ENCODE results near the gene STMN1. TPM values are rescaled to one million over a fixed set of nuclear protein-coding genes. Genes with fewer than 3 reads are reported as not detected.

The STMN1 gene
- total RNA-seq, 1 donor from 2014 or later: 1,181 TPM

DNA sequence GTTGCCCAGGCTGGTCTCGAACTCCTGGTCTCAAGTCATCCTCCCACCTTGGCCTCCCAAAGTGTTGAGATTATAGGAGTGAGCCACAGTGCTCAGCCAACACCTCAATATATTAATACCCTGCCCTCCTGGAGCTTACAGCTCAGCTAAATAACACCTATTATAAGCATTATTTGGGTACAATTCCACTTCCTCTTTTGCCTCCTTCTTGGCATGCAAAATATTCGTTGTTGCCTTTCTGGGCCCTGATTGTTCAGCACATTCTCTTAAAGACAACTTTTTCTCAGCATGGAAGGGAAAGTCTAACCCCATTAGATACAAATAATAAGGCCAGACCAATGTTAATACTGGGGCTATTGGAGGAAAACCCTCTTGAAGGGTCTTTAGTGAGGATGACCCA lies 33.5 kb downstream of the STMN1 start:
- DNase-seq (ENCODE audit: low spot score in 2 of 2) (no peak), FAIRE-seq (no peak)

DNA sequence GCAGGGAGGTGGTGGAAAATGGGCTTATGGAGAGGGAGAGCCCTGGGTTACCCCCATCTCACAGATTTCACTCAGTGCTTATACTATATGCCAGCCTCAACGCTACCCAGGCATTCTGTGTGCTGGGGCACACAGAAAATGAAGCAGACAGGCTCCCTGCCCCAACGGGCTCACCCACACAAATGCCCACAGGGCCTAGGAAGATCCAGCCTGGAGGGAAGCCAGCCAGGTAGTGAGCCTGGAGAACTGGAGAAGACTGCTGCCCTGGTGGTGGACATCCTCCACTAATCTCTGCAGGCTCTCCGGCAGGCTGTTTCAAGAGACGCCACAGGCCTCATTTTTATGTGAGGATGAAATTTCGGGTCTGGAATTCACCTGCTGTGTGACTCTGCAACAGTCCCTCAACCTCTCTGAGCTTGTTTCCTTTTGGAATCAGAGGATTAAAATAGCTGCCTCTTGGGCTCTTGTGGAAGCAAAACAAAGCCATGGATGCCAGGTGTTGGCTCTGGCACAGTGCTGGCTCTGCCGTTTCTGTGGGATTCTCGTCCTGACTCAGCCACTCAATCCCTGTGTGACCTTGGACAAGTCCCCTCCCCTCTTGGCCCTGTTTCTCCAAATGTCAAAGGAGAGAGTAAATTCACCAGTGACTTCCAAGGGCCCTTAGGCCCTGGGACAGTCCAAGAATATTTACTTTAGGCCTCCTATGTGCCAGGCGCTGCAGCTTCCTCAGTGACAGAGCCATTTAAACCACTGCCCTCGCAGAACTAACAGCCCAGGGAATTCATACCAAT lies 34.3 kb downstream of the STMN1 start:
- no peak for DNase-seq (ENCODE audit: low spot score in 2 of 2)
- no peak for FAIRE-seq

DNA sequence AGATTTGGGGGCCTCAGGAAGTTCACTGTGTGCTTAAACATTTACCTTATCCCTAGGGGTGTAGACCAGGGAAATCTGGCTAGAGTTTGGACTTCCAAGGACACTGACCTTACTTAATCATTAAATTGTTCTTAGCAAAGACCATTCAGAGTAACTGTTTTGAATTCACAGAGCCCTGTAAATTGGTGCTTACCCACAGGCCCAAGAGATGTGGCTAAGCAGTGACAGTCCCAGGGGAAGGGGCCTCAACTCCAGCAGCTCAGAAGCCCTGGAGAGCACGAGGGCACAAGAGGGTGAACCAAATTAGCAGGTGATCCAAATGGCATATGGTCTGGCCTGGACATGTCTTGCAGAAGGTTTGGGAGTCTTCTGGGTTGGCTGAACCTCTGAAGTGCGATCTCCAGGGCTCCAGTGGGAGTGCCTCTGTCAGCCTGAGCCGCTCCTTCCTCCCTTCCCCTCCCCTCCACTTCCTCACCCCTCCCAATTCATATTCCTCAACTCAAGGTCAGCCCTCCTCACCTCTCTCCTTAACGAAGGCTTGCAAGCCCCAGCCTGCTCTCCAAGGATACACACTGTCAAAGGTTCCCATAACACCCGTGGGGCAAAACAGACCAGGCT lies 35.0 kb downstream of the STMN1 start:
- no peak for FAIRE-seq

DNA sequence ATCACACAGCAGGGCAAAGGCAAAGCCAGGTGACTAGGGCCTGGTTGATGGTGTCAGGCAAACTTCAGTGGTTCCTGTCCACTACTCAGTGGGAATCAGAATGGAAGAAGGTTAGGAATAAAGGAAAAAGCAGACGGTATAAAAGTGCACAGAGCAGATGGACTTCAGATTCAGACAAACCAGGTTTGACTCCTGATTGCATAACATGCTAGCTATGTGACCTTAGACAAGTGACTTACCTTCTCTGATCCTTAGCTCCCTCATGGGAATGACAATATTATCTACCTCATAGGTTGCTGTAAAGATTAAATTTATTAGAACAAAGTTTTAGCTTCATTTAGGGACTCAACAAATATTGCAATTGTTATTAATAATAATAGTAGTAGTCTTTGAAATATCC lies 35.6 kb downstream of the STMN1 start:
- DNase-seq (ENCODE audit: low spot score in 2 of 2) (no peak), FAIRE-seq (no peak)

More for the DNA sequence above, 35.0 kb downstream of the STMN1 start:
- no peak for DNase-seq (ENCODE audit: low spot score in 2 of 2)

DNA sequence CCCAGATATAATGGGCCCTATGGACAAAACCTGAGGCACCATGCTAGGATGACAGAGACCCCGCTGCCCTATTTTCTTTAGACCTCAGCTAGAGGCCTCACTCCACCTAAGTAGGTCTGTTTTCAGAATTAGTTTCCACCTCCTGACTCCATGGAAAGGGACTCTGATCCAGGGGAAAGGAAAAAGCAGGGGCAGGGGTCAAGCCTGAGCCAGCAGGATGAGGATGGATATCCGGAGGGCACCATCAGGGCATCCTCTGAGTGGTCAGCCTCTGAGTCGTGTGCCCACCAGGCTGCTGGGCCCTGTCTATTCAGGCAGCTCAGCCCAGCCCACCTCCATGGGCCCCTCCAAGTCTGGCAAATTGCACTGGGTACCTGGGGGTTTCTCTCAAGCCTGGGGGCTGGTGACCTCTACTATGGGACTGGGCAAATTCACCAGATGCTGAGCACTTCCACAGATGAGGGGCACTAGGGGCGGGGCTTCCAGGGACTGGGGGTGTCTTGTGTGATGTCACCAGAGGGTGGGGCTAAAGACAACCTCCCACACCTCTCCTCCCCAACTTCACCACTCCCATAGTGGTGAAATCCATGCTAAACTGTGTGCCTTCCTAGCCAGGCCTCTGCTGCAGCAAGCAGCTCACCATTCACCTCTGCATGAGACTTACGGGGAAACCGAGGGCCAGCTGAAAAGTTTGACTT lies 36.2 kb downstream of the STMN1 start:
- DNase-seq (ENCODE audit: low spot score in 2 of 2) (no peak), FAIRE-seq (no peak)

DNA sequence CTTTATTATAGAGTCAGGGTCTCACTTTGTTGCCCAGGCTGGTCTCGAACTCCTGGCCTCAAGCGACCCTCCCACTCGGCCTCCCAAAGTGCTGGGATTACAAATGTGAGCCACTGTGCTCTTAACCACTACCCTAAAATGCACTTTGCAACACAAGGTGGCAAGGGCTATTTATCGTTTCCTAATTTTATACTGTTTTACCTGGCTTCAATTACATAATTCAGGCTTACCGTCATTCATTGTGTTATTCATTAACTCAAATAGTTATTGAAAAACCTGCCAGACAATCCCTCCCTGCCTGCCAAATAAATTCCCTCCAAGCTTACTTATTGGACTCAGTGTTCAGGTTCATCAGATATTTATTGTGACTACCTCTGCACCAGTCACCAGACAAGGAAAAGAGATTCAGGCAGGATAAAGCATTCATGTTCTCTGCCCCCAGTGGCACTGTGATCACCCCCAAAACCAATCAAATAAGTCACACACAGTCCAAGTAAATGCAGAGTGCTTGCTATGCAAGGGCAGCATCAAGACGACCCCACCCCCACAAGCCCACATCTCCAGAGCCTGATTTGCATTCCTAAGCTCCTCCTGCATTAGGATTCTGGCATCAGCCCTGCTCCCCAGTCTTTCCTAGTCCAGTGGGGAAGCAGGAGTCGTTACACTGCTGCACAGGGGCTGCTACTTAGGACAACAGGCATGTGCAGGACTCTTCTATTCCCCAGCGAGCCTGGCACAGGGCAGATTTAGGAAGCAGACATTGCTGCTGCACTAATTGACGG lies 38.8 kb downstream of the STMN1 start:
- no peak for FAIRE-seq
- DNase-seq (ENCODE audit: low spot score in 2 of 2): no peak

DNA sequence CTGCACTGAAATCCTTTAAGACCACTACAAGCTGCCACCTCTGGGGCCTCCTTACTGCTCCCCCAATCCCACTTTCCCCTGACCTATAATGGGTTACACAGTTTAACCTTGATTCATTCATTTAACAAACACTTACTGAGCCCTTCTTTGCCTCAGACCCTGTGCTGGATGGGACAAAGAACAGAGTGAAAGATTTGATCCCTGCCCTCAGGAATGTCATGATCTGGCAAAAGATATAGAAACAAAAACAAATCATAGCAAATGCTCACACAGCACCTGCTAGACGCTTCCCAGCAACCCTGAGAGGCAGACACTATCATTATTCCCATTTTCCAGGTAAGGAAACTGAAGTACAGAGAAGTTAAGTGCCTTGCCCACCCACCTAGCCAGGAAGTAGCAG lies 39.9 kb downstream of the STMN1 start:
- FAIRE-seq (no peak), DNase-seq (ENCODE audit: low spot score in 2 of 2) (no peak)

DNA sequence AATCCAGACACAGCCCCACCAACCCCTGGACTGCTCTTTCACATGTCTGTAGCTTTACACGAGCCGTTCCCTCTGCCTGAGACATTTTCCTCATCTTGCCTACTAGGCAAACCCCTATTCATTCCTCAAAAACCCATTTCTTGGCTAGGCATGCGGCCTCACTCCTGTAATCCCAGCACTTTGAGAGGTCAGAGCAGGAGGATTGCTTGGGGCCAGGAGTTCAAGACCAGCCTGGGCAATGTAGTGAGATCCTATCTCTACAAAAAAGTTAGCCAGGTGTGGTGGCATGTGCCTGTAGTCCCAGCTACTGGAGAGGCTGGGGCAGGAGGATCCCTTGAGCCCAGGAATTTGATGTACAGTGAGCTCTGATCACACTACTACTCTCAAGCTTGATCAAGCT lies 41.8 kb downstream of the STMN1 start:
- FAIRE-seq: no peak
- DNase-seq (ENCODE audit: low spot score in 2 of 2): no peak

DNA sequence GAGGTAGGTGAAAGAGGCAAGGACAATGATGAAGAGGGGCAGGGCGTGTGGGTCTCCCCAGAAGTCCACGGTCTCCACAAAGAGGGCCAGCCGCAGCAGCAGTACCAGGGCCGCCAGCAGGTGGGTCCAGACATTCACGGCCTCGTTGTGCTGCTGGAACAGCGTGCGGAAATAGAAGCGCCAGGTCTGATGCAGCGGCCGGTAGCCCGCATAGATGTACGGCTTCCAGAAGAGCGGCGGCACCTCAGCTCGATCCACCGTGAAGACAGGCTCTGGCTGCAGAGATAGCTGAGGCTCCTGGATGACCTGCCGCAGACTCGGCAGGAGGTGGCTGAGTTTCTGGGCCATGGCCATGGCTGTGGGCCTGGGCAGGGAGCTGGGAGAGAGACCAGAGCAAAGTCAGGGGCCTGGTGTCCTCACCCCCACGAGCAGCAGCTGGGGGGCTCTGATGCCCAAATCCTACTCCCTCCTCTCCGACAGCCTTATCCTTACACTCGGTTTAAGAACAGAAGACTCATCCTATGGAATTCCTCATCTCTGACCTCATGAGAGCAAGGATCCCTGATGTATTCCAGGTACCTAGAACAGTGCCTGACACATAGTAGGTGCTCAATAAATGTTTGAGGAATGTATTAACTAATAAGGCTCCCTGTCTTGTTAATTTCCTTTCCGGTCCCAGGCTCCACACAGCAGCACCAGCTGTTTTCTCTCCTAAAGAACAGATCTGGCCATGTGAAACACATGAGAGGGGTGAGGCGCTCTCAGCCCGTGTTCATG lies 42.5 kb downstream of the STMN1 start:
- no peak for FAIRE-seq
- no peak for DNase-seq (ENCODE audit: low spot score in 2 of 2)

DNA sequence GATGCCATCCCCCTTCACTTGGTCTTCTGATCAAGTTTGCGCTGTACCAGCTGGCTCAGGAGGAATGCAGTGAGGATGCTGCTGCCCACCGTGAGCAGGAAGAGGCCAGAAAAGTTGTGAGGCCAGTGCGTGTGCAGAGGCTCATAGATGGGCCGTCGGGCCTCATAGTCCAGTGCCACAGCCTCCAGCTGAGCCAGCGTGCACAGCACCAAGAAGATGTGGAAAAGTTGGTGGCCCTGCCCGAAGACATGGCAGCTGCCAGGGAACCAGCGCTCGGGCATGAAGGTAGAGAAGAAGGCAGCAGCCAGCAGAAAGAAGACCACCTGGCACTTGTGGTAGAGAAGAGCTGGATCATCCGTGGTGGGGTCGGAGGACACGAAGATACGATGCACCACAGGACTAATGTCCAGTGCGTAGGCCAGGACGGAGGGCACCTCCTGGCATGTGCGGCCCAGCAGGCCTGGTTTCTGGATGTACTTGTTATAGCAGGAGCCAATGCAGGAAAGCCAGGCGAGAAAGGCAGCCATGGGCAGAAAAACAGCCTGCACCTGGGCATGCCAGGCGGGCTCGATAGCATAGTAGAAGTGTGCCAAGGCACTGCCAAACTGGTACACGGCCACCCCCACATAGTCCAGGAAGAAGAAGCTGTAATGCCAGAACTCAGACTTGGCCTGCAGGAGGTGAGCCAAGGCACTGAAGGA lies 43.3 kb downstream of the STMN1 start:
- FAIRE-seq (no peak), DNase-seq (ENCODE audit: low spot score in 2 of 2) (no peak)

DNA sequence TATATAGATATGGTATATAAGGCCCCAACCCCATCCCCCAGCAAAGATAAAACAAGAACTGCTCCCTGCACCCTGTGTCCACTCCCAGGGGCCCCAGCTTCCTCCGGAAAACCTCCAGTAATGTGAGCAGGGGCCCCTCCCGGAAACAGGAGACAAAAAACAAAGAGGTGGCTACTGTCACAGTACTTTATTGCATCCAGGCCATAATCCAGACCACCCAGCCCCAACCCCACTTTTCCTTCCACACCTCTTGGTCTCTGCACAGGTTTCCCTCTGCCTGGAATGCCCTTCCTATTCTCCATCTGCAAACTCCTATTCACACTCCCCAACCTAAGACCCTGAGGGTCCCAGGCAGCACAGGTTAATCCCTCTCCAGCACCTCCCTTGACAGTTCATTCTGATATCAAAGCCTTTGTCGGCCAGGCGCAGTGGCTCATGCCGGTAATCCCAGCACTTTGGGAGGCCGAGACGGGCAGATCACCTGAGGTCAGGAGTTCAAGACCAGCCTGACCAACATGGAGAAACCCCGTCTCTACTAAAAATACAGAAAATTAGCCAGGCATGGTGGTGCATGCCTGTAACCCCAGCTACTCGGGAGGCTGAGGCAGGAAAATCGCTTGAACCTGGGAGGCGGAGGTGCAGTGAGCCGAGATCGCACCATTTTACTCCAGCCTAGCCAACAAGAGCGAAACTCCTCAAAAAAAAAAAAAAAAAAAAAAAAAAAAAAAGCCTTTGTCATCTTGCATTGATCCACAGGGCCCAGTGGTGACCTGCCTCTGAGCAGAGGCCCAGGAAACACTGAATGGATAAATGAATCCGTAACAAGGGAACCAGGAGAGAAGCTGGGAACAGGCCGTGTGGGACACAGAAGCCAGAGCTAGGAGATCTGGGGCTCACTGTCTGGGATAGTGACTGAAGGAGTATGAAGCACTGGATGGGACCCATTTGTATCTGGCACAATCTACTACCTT lies 44.6 kb downstream of the STMN1 start:
- FAIRE-seq (no peak), DNase-seq (ENCODE audit: low spot score in 2 of 2) (no peak)

DNA sequence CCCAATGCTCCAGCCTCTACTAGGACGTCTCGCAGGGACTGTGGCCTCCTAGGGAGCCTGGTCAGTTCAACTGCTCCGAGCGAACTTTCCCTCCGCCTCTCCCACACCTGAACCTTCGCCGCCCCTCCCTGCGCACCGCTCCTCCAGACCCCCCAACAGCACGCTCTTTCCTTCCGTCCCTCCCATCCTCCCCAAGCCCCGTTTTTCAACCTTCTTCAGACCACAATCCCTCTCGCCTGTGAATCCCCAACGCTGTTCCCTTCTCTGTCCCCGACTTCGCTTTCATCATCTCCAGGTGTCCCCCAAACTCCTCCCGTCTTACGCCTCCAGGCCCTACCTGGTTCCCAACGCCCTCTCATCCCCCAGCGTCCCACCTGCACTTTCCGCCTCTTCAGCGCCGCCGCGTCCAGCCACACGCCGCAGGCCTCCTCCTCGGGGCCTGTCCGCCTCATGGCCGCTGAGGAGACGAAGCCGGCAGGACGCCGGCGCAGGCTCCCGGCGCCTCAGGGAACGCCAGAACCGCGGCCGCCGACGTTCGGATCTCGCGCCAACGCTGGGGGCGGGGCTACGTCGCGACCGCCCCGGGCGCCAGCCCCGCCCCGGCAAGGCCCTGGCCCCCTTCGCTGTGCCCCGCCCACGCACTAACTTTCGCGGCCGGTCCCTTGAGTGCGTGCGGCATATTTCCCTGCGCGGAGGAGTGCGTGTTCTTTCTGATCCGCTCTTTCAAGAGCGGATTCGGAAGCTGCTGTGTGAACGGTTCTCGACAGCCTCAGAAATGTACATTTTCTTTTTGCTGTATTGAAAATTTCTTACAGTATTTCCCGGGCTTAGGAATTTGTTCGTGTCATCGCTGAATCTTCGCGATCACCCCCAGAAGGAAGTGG lies 47.1 kb downstream of the STMN1 start, which contains the start of gene AUNIP:
Gene AUNIP (minus strand): TSS at position 552 of the 884 bp plus-strand sequence. CDS start 100 bp downstream, at position 452.
- DNase-seq (ENCODE audit: low spot score in 2 of 2) (peak; percentile 79 to 93), FAIRE-seq (no peak)

DNA sequence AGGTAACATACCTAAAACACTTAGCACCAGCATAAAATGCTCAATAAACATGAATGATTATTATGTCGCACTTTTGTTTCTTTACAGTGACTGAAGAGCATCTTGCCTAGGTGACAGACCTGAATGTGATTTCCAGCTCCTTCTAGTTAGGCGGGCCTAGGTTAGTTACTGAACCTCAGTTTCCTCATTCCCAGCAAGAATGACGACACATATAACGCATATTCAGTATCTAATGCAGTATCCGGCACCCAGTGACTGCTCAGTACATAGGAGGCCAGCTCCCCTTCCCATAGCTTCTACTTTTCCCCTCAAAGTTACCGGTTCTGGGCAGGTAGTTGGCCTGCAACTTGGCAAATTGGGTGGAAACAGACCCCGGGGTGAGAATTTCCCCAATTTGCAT lies 47.7 kb downstream of the STMN1 start:
- DNase-seq (ENCODE audit: low spot score in 2 of 2) (no peak), FAIRE-seq (no peak)

DNA sequence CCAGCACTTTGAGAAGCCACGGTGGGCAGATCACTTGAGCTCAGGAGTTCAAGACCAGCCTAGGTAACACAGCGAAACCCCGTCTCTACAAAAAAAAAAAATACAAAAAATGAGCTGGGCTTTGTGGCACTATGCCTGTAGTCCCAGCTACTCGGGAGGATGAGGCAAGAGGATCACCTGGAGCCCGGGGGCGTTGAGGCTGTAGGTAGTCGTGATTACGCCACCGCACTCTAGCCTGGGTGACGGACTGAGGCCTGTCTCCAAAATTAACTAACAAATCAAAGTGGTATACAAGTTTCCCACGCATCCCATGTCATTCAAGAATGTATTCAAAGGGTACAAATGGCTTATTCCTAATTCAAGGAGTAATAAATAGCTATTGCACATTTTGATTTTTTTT lies 49.4 kb downstream of the STMN1 start:
- DNase-seq (ENCODE audit: low spot score in 2 of 2) (no peak), FAIRE-seq (no peak)

DNA sequence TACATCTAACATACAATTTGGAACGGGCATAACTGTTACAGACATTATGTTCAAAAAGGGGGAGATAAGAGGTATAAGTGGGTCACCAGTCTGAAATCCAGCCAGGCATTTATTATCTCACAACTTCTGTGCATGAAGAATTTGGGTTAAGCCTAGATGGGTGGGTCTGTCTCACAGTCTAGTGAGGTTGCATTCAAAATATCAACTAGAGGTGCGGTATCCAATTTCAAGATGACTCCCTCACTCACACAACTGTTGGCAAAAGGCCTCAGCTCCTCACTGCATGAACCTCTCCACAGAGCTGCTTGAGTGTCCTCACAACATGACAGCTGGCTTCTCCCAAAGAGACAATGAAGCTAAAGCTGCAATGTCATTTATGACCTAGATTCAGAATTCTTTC lies 51.7 kb downstream of the STMN1 start:
- DNase-seq (ENCODE audit: low spot score in 2 of 2): no peak
- FAIRE-seq: no peak

Measured in frontal cortex (tissue), 4 donors.